ENCODE measurements around the gene MARCHF6. TPM values are rescaled to one million over a fixed set of nuclear protein-coding genes. Genes with fewer than 3 reads are reported as not detected.

MARCHF6 gene
- total and polyA plus RNA-seq, 2 experiments from 2014 or later: 70.8 to 77.5 TPM

GRCh38 chr5:10400411-10400810, 46.9 kb downstream of the MARCHF6 start:
- Histone ChIP-seq H3K27ac (ENCODE audit: low read depth) (no peak overlapping the region), H3K9me2 (ENCODE audit: insufficient read depth) (no peaks in the 10 kb centered on the region), H3K4me3 (no peak overlapping the region), H3K79me2 (replicated peaks; ENCODE audit: insufficient read depth) (no peaks in the 10 kb centered on the region), H3K4me2 (no peak overlapping the region), H3K4me1 (ENCODE audit: insufficient read depth) (no peaks in the 10 kb centered on the region), H3F3A (replicated peaks; ENCODE audit: low read depth) (no peaks in the 10 kb centered on the region), H4K20me1 (replicated peaks; ENCODE audit: insufficient read depth) (no peaks in the 10 kb centered on the region), H2AFZ (no peak overlapping the region), H3K27me3 (ENCODE audit: insufficient read depth) (no peaks in the 10 kb centered on the region), H3K36me3 (ENCODE audit: insufficient read depth) (peaks cover 9% of the 10 kb centered on the region; the same call in 1 of the 2 replicates)
- TF ChIP-seq EZH2 (IDR thresholded peaks at IDR 0.05; ENCODE audit: low read depth, unreplicated experiment) (no peak), ZNF331 (CRISPR knock-in tag; IDR thresholded peaks at IDR 0.05; ENCODE audit: low read depth) (no peak), POLR2AphosphoS5 (IDR thresholded peaks at IDR 0.05; ENCODE audit: low read depth) (no peak), NANOG (IDR thresholded peaks at IDR 0.05; ENCODE audit: borderline replicate concordance) (no peak), JUNB (IDR thresholded peaks at IDR 0.05; ENCODE audit: unreplicated experiment) (no peak), STAT1 (IDR thresholded peaks at IDR 0.05; ENCODE audit: unreplicated experiment) (no peak), ZNF114 (CRISPR knock-in tag; IDR thresholded peaks at IDR 0.05) (no peak), CREB1 (CRISPR knock-in tag; IDR thresholded peaks at IDR 0.05; ENCODE audit: low read depth) (no peak), REST (IDR thresholded peaks at IDR 0.05; ENCODE audit: unreplicated experiment) (no peak), EZH2phosphoT487 (IDR thresholded peaks at IDR 0.05; ENCODE audit: unreplicated experiment) (no peak)
- TF ChIP-seq, protein P1, sequence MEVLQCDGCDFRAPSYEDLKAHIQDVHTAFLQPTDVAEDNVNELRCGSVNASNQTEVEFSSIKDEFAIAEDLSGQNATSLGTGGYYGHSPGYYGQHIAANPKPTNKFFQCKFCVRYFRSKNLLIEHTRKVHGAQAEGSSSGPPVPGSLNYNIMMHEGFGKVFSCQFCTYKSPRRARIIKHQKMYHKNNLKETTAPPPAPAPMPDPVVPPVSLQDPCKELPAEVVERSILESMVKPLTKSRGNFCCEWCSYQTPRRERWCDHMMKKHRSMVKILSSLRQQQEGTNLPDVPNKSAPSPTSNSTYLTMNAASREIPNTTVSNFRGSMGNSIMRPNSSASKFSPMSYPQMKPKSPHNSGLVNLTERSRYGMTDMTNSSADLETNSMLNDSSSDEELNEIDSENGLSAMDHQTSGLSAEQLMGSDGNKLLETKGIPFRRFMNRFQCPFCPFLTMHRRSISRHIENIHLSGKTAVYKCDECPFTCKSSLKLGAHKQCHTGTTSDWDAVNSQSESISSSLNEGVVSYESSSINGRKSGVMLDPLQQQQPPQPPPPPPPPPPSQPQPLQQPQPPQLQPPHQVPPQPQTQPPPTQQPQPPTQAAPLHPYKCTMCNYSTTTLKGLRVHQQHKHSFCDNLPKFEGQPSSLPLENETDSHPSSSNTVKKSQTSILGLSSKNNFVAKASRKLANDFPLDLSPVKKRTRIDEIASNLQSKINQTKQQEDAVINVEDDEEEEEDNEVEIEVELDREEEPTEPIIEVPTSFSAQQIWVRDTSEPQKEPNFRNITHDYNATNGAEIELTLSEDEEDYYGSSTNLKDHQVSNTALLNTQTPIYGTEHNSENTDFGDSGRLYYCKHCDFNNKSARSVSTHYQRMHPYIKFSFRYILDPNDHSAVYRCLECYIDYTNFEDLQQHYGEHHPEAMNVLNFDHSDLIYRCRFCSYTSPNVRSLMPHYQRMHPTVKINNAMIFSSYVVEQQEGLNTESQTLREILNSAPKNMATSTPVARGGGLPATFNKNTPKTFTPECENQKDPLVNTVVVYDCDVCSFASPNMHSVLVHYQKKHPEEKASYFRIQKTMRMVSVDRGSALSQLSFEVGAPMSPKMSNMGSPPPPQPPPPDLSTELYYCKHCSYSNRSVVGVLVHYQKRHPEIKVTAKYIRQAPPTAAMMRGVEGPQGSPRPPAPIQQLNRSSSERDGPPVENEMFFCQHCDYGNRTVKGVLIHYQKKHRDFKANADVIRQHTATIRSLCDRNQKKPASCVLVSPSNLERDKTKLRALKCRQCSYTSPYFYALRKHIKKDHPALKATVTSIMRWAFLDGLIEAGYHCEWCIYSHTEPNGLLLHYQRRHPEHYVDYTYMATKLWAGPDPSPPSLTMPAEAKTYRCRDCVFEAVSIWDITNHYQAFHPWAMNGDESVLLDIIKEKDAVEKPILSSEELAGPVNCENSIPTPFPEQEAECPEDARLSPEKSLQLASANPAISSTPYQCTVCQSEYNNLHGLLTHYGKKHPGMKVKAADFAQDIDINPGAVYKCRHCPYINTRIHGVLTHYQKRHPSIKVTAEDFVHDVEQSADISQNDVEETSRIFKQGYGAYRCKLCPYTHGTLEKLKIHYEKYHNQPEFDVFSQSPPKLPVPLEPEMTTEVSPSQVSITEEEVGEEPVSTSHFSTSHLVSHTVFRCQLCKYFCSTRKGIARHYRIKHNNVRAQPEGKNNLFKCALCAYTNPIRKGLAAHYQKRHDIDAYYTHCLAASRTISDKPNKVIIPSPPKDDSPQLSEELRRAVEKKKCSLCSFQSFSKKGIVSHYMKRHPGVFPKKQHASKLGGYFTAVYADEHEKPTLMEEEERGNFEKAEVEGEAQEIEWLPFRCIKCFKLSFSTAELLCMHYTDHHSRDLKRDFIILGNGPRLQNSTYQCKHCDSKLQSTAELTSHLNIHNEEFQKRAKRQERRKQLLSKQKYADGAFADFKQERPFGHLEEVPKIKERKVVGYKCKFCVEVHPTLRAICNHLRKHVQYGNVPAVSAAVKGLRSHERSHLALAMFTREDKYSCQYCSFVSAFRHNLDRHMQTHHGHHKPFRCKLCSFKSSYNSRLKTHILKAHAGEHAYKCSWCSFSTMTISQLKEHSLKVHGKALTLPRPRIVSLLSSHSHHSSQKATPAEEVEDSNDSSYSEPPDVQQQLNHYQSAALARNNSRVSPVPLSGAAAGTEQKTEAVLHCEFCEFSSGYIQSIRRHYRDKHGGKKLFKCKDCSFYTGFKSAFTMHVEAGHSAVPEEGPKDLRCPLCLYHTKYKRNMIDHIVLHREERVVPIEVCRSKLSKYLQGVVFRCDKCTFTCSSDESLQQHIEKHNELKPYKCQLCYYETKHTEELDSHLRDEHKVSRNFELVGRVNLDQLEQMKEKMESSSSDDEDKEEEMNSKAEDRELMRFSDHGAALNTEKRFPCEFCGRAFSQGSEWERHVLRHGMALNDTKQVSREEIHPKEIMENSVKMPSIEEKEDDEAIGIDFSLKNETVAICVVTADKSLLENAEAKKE (CRISPR knock-in tag; IDR thresholded peaks at IDR 0.05): no peak
- TF ChIP-seq, protein P2, sequence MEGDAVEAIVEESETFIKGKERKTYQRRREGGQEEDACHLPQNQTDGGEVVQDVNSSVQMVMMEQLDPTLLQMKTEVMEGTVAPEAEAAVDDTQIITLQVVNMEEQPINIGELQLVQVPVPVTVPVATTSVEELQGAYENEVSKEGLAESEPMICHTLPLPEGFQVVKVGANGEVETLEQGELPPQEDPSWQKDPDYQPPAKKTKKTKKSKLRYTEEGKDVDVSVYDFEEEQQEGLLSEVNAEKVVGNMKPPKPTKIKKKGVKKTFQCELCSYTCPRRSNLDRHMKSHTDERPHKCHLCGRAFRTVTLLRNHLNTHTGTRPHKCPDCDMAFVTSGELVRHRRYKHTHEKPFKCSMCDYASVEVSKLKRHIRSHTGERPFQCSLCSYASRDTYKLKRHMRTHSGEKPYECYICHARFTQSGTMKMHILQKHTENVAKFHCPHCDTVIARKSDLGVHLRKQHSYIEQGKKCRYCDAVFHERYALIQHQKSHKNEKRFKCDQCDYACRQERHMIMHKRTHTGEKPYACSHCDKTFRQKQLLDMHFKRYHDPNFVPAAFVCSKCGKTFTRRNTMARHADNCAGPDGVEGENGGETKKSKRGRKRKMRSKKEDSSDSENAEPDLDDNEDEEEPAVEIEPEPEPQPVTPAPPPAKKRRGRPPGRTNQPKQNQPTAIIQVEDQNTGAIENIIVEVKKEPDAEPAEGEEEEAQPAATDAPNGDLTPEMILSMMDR (conservative IDR thresholded peaks at IDR 0.05; ENCODE audit: low read depth in 2 of 2): no peak
- TF ChIP-seq, protein P3, sequence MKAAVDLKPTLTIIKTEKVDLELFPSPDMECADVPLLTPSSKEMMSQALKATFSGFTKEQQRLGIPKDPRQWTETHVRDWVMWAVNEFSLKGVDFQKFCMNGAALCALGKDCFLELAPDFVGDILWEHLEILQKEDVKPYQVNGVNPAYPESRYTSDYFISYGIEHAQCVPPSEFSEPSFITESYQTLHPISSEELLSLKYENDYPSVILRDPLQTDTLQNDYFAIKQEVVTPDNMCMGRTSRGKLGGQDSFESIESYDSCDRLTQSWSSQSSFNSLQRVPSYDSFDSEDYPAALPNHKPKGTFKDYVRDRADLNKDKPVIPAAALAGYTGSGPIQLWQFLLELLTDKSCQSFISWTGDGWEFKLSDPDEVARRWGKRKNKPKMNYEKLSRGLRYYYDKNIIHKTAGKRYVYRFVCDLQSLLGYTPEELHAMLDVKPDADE (IDR thresholded peaks at IDR 0.05): no peak
- peaks cover 48% of the 10 kb centered on the region for H3K36me3 Mint-ChIP-seq (ENCODE audit: low read depth)
- ATAC-seq (no peak), DNase-seq (ENCODE audit: low spot score) (no peak)
- no peaks in the 10 kb centered on the region for H3K9me3 Mint-ChIP-seq
- H3K4me3 Mint-ChIP-seq: no peak overlapping the region
- no peaks in the 10 kb centered on the region for H3K4me1 Mint-ChIP-seq
- H3K27me3 Mint-ChIP-seq (ENCODE audit: insufficient read depth, low read depth, poor library complexity): no peaks in the 10 kb centered on the region
- no peak overlapping the region for H3K27ac Mint-ChIP-seq

All from GM23338 (cell line).